ENCODE data around the gene IRF2BP2.

IRF2BP2 gene

GRCh38 chr1:234585330-234586055 lies 24.5 kb downstream of the IRF2BP2 start:
- no peak for DNase-seq (ENCODE audit: extremely low read depth in 1 of 2, low read depth in 1 of 2)

GRCh38 chr1:234584926-234585325 lies 25.1 kb downstream of the IRF2BP2 start:
- DNase-seq (ENCODE audit: extremely low read depth in 1 of 2, low read depth in 1 of 2) = no peak

DNA sequence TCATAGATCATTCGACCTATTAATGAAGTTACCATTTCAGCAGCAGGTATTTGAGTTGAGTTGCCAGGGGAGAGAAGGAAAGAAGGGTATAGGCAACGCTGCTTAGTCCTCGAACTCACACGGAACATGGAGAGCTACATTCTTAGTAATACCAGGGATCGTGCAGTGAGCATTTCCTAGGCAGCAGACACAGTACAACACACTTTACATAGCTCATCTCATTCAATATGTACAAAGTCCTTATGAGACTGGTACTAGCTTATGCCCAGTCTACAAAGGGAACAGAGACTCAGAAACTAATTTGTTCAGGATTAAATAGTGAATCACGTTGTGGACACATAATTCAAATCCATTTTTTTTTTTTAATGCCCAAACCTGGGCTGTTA lies 25.6 kb downstream of the IRF2BP2 start:
- DNase-seq (ENCODE audit: extremely low read depth in 1 of 2, low read depth in 1 of 2) = no peak

- no peak for DNase-seq (ENCODE audit: extremely low read depth in 1 of 2, low read depth in 1 of 2)
Observed at GRCh38 chr1:234583755-234584419, 26.1 kb downstream of the IRF2BP2 start.

- no peak for DNase-seq (ENCODE audit: extremely low read depth in 1 of 2, low read depth in 1 of 2)
Observed at GRCh38 chr1:234582681-234583301, 27.2 kb downstream of the IRF2BP2 start.

GRCh38 chr1:234582186-234582585 lies 27.8 kb downstream of the IRF2BP2 start:
- DNase-seq (ENCODE audit: extremely low read depth in 1 of 2, low read depth in 1 of 2) = no peak

DNA sequence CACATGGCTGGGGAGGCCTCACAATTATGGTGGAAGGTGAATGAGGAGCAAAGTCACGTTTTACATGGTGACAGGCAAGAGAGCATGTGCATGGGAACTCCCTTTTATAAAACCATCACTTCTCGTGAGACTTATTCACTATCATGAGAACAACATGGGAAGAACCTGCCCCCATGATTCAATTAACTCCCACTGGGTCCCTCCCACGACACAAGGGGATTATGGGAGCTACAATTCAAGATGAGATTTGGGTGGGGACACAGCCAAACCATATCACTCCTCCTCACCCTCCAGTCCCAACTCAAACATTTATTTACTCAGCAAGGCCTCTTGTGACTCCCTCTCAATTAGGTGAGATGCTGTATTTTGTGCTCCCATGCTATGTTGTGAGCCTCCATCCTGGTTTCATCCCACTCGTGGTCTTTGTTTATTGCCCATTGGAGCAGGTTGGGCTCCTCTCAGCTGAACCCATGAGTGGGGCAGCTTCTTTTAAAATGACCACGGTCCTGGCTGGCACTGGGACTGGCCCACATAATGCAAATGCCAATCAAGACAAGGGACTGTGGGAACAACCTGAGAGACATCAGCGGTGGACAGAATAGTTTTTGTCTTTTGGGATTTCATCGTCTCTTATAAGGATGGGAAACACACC lies 28.8 kb downstream of the IRF2BP2 start:
- no peak for DNase-seq (ENCODE audit: extremely low read depth in 1 of 2, low read depth in 1 of 2)

GRCh38 chr1:234579967-234580366 lies 30.0 kb downstream of the IRF2BP2 start:
- no peak for DNase-seq (ENCODE audit: extremely low read depth in 1 of 2, low read depth in 1 of 2)

DNA sequence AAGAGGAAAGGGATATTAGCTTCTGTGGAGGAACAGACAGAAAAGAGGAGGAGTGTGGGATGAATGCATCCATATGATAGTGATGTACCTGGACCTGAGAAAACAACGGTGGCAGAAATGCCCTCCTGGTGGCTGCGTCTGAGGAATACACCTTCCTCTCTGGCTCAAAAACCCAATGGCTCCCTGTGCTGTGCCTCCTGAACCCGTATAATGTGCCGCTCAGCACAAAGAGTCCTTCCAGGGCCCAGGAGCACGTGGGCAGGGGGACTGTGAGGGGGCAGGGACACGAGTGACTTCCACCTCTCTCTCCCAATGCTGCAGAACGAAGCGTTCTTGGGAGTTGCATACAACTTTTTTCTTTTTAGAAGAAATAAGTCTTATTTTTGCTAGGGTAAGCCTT lies 31.2 kb downstream of the IRF2BP2 start:
- DNase-seq (ENCODE audit: extremely low read depth in 1 of 2, low read depth in 1 of 2) = no peak

DNA sequence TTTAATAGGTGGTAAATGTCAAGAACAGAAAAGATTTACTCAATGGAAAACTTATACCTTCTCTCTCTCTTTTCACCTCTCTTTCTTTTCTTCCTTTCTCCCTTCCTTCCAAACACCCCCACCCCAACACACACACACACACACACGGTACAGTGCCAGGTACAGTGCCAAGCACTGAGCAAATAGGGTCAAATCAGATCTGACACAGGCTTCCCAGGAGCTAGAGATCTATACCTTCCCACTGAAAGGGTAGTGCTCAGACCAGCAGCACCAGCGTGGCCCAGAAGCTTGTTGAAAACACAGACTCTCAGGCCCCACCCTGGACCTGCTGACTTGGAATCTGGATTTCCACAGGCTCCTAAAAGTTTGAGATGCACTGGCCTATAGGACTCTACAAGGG lies 31.9 kb downstream of the IRF2BP2 start:
- no peak for DNase-seq (ENCODE audit: extremely low read depth in 1 of 2, low read depth in 1 of 2)

DNA sequence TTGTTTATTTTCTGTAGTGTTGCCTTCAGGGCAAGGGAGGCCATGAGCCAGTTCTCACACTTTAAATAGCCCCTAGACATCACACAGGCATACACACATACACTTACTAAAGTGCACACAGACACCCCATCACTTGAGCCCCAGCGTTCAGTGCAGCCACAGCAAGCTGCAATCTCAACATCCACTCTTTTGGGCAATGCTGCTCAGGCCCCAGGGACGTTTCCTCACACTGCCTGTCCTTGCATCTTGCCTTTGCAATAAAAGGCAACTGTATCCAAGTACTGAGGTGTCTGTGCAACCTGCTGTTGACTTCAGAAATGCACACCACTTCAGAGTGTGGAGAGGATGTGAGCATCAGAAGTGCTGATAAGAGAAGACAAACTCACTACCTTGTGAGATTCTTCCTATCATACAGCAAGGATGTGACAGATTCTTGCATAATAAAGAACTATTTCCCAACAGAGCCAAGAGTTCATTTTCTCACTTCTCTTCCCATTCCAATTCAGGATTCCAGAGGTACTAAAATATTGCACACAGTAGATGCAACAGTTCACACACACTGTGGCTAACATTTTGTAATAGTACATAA lies 36.2 kb downstream of the IRF2BP2 start:
- DNase-seq (ENCODE audit: extremely low read depth in 1 of 2, low read depth in 1 of 2) = no peak

DNA sequence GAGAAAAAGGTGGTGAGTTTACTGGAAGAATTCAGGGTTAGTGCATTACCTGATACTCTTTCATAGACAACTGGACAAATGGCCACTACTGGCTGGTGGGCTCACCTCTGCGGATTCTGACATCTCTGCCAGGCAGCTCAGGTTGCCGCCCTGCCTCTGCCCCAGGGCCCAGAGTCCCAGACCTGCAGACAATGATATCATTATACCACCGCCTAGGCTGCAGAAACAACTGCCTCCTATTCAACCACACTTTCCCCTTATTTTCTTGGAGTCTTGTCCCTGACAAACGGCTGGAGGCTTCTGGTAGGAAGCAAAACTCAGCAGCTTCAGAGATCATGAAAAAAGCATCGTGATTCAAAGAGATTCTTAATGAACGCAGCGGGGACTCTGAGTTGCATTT lies 37.0 kb downstream of the IRF2BP2 start:
- DNase-seq (ENCODE audit: extremely low read depth in 1 of 2, low read depth in 1 of 2) = no peak

GRCh38 chr1:234571702-234572101 lies 38.3 kb downstream of the IRF2BP2 start:
- DNase-seq (ENCODE audit: extremely low read depth in 1 of 2, low read depth in 1 of 2) = no peak

DNA sequence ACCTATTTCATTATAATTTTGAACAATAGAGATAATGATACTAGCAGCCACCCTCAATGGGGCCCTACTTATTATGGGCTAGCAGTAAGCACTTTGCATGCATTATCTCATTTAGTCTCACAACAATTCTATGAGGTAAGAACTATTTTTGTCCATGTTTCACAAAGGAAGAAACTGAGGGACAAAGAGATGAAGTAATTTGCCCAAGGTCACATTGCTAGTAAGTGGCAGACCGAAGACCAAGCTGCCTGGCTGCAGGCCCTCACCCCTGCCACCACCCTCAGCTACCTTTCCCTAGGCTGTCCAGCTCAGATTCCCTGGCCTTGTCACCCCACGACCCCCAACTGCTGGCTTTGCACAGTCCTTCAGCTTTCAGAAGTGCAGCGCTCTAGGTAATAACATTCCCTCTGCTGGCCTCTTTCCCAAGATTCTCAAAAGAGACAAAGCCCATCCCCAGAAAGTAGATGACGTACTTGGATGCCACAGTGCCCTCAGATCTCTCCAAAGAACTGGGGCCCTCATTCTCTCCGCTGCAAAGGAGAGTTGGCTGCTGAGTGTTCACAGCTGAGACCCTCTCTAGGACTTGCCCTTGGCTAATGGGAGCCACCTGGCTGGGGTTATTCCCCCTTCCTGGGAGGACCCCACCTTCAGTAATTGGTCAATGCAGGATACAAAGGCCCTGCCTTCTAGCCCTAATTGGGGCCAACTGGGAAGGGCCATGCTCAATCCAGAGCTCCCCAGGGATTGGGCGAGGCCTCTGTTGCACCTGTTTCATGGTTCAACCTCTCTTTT lies 39.5 kb downstream of the IRF2BP2 start:
- DNase-seq (ENCODE audit: extremely low read depth in 1 of 2, low read depth in 1 of 2) = no peak

DNA sequence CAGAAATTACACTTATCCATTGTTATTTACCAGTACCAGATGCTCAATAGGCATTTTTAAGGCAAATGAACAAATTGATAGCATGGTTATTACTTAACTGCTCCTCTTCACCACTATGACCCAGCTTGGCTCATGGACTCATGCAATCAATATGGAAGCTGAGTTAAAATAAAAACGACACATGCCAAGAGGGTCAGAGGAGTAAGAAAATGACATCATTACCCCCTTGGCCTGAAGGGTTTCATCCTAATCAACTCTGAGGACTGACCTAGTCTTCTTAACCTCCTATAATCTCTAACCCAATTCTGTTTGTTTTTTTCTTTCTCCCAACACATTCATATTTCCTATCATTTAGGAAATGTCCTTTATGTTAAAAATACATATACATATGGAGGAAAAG lies 41.6 kb downstream of the IRF2BP2 start:
- no peak for DNase-seq (ENCODE audit: extremely low read depth in 1 of 2, low read depth in 1 of 2)

- no peak for DNase-seq (ENCODE audit: extremely low read depth in 1 of 2, low read depth in 1 of 2)
Observed at GRCh38 chr1:234565132-234565531, 44.8 kb downstream of the IRF2BP2 start.

DNA sequence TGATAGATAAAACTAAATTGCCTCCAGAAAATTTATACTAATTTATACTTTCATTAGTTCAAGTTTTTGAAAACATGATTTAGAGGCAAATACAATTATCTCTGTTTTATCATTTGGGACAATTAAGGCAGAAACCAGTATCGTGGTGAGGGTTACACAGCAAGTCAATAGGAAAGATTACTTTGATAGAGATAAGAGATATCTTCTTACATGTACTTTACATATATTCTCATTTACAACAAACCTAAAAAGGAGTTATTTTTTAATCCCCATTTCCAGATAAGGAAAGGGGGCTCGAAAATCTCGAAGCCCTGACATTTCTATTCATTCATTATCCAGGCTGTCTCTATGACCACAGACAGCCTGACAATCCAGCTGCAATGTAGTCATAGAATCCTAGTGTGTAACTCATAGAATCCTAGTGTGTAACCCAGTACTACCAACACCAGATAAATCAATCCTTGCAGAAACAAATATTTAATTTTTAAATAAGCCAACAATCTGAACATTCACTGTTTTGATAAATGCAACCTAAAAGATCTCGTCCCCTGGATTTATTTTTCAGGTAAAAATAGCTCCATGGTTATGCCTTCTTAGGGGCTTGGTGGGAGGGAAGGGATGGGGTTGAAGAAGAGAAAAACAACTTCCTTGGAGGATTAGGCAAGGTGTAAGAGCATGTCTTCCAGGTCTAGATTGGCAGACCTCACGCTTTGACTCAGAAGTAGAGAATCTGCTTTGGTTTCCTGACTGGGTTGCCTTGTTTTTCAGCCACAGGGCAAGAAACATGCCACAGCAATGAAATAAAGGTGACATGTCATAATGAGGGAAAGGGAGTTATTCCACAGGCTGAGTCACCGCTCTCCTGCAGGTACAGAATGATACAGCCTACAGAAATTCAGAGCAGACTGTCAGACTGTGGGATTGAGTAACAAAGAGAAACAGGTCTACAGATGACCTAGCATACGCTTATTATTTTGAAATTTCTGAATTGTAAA lies 45.6 kb downstream of the IRF2BP2 start:
- DNase-seq (ENCODE audit: extremely low read depth in 1 of 2, low read depth in 1 of 2) = no peak

DNA sequence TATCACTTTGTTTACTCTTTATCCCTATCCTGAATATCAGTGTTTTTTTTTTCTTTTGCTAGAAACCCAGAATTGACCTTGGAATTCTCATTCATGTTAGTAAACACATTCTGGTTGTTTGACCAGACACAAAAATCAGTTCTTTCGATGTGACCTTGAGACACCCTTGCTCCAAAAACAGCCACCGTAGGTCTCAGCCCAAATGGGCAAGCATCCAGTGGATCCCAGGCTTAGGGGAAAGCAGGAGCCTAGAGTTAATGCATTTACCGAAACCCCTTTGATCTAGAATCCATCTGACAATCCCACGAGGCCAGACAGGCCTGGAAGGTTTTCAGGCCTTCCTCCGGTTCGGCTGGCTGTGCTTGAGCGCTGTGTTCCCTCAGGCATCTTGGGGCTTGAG lies 47.6 kb downstream of the IRF2BP2 start:
- no peak for DNase-seq (ENCODE audit: extremely low read depth in 1 of 2, low read depth in 1 of 2)

DNA sequence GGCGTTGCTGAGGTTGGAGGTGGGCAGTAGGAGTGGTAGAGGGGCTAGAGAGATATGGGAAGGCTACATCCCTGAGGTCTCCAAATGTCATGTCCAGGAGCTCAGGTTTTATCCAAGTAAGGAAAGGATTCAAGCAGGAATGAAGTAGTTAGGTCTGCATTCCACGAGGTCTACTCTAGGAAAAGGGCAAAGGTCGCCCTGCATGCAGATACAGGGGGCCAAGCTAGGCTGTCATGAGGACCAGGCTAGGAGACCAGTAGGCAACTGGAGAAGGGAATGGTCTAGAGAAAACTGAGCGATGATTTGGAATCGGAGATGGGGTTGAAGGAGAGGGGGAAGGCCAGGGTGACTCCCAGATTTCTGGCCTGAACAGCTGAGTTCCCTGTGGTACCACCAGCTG lies 48.7 kb downstream of the IRF2BP2 start:
- no peak for DNase-seq (ENCODE audit: extremely low read depth in 1 of 2, low read depth in 1 of 2)
